Measurements from ENCODE around the gene GABBR2.
"Not testable (repeated sequence)": the region's sequence is repeated elsewhere in the genome, so short reads cannot be mapped to it uniquely, and the experiment has no call there.

Gene GABBR2

GRCh38 chr9:98288881-98289280 is 419.9 kb downstream of the GABBR2 start:
- DNase-seq (ENCODE audit: low read depth), result no peak

GRCh38 chr9:98287384-98287783 is 421.4 kb downstream of the GABBR2 start:
- no peak for DNase-seq (ENCODE audit: low read depth)

DNA sequence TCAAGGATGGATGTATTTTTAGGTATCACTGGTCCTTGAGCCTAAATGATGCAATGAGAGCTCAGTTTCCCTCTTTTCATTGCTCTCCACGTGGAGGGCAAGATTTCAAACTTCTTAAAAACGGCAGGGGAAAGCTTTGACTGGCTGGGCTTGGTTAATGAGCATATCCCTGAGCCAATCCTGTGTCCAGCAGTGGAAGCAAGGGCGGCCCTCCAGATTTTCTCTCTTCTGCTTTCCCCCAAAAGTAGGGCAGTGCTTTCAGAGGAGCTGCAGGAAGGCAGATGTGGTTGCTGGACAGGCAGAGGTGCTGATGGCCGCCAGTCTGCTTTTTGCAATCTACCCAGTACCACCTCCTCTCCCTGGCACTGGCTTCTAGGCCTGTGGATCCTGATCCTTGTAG is 423.3 kb downstream of the GABBR2 start:
- DNase-seq (ENCODE audit: low read depth), result no peak

- no peak for DNase-seq (ENCODE audit: low read depth)
Measured at GRCh38 chr9:98284754-98285153, 424.0 kb downstream of the GABBR2 start.

DNA sequence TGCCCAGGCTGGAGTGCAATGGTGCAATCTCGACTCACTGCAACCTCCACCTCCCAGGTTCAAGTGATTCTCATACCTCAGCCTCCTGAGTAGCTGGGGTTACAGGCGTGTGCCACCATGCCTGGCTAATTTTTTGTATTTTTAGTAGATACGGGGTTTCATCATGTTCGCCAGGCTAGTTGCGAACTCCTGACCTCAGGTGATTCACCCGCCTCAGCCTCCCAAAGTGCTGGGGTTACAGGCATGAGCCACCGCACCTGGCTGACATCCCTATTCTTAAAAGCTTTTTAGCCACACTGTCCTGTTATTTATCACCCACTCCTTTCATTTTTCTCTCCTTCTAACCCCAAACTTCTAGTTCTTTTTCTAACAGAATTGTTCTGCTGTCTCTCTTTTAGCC is 425.6 kb downstream of the GABBR2 start:
- not testable (repeated sequence) for DNase-seq (ENCODE audit: low read depth)

DNA sequence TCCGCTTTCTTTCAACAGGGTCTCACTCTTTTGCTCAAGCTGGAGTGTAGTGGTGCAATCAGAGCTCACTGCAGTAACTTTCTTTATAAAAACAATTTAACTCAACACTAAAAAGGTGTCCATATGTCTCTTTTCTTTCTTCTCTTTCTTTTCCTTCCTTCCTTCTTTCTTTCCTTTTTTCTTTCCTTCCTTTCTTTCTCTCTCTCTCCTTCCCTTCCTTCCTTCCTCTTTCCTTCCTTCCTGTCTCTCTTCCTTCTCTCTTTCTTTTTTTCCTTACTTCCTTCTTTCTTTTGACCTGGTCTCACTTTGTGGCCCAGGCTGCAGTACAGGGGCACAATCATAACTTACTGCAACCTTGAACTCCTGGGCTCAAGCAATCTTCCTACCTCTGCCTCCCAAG is 427.5 kb downstream of the GABBR2 start:
- DNase-seq (ENCODE audit: low read depth), result no peak

GRCh38 chr9:98280574-98280973 is 428.2 kb downstream of the GABBR2 start:
- no peak for DNase-seq (ENCODE audit: low read depth)

DNA sequence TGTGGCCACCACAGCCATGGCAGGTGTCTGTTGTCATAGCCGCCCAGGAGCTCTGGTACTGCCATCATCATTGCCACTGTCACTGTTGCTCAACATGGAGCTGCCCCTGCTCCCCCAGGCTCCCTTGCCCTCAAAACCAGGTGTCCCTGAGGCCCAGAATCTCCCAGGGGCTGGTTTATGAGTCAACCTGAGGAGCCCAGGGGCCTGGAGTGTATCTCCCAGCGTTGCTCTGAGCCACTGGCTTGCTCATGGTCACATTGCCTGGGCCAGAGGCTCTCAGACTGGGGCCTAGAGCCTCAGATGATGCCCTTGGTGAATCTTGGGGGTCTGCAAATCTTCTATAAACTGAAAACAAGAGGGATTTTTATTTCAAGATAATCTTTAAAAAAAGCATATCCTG is 428.6 kb downstream of the GABBR2 start:
- DNase-seq (ENCODE audit: low read depth), result no peak

GRCh38 chr9:98276907-98277469 is 431.7 kb downstream of the GABBR2 start:
- no peak for DNase-seq (ENCODE audit: low read depth)

- DNase-seq (ENCODE audit: low read depth), result no peak
Measured at GRCh38 chr9:98275159-98275558, 433.6 kb downstream of the GABBR2 start.

GRCh38 chr9:98272083-98272482 is 436.7 kb downstream of the GABBR2 start:
- no peak for DNase-seq (ENCODE audit: low read depth)

DNA sequence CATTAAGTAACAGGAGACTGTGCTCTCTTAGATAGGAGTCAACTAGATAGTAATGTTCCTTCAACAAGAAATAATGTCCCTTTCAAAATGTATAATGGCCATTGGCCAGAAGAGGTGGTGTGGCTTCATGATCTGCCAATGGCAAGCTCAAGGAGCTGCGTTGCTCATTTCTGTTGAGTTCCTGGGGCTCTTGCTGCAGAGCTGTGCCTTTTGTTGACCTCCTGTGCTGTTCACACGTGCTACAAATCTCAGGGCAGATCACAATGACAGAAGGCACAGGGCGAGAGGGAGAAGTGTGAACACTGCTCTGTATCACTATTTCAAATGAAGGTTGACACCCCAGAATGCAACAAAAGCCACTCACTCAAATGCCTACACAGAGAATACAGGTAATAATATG is 437.3 kb downstream of the GABBR2 start:
- DNase-seq (ENCODE audit: low read depth), result no peak

DNA sequence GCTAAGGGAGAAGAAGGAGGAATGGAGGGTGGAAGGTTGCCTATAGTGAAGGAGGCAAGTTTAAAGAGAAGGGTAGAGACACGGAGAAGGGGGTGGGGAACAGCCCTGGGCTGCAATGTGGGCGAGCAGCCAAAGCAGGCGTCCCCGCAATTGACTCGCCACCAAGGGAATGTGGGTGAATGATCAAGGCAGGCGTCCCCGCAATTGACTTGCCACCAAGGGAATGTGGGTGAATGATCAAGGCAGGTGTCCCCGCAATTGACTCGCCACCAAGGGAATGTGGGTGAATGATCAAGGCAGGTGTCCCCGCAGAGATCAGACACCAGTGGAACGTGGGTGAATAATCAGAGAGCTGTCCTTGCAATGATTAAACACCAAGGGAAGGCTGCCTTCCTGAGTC is 438.5 kb downstream of the GABBR2 start:
- not testable (repeated sequence) for DNase-seq (ENCODE audit: low read depth)

DNA sequence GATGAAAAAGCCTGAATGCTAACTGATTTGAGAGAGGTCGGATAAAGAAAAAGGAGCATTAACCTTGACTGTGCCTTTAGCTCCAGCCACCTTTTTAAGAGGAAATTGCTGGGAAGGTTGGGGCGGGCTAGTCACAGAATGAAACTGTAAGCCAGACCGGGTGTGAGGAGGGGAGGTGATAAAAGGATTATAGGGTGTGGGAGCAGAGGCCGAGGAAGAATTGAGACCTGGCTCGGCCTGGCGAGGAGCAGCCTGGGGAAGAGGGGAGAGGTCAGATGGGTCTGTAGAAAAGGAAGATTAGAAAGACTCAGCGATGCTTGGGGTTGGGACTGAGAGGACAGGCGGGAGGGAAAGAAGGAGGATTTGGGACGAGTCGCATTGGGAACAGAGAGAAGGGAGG is 439.1 kb downstream of the GABBR2 start:
- not testable (repeated sequence) for DNase-seq (ENCODE audit: low read depth)

GRCh38 chr9:98267556-98267955 is 441.2 kb downstream of the GABBR2 start:
- DNase-seq (ENCODE audit: low read depth), result not testable (repeated sequence)

- no peak for DNase-seq (ENCODE audit: low read depth)
Measured at GRCh38 chr9:98264516-98264915, 444.2 kb downstream of the GABBR2 start.

DNA sequence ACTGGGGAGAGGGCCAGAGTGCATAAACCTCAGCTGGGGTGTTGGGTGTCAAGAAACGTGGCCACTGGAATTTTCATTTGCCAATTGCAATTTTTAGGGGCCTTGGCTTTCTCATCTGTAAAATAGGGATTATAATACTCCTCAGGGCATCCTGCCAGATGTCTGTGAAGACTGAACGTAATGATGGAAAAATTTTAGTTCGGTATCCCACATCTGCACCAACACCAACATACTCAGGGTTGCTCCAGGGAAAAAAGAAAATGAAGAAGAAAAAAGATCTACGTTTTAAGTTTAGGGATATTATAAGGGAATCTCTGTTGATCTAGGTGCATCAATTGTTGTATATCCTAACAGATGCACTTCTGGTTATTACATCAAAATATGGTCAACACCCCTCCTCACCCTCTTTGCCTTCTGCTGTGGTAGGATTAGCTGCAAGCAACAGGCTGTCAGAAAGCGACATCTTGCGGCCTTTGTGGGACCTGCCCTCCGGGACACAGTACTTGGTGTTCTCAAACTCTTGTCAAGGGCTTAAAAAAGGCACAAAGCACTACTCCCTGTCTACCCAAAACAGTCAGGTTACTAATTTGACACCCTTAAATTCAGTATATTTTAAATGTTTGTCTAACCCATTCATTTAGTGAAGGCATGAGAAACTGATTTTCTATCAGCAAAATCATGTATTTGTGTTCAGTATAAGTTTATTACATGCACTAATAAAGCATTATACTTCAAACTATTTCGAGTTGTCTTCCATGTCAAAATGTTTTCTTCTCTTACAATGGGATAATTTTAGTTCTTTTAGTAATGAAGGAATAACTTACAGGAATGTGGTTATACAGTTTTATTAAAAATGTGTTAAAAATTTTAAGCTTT is 445.0 kb downstream of the GABBR2 start:
- DNase-seq (ENCODE audit: low read depth), result peak; percentile 53

DNA sequence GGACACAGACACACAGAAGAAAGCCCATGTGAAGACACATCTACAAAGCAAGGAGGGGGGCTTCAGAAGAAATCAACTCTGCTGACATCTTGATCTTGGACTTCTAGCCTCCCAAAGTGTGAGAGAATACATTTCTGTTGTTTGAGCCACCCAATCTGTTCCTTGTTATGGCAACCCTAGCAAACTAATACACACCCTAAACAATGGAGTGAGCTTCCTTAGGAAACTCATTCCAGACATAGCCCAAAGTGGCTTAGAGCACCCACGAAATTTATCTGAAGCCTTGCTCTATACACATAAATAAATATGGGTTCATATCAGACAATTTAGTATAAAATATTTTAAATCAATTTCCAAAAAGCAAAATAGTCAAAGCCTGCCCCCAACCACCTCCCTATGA is 445.7 kb downstream of the GABBR2 start:
- no peak for DNase-seq (ENCODE audit: low read depth)

DNA sequence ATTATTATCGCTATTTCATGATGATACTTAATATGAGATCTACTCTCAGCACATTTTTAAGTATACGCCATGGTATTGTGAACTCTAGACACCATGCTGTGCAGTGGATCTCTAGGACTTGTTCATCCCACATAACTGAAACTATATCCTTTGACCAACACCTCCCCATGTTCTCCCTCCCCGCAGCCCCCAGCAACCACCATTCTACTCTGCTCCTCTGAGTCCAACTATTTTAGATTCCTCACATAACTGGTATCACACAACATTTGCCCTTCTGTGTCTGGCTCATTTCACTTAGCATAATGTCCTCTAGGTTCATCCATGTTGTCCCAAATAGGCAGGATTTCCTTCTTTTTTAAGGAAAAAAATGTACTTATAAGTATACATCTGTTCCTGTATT is 446.7 kb downstream of the GABBR2 start:
- DNase-seq (ENCODE audit: low read depth), result no peak

GRCh38 chr9:98260635-98261034 is 448.1 kb downstream of the GABBR2 start:
- DNase-seq (ENCODE audit: low read depth), result no peak

GRCh38 chr9:98259791-98260190 is 448.9 kb downstream of the GABBR2 start:
- no peak for DNase-seq (ENCODE audit: low read depth)

DNA sequence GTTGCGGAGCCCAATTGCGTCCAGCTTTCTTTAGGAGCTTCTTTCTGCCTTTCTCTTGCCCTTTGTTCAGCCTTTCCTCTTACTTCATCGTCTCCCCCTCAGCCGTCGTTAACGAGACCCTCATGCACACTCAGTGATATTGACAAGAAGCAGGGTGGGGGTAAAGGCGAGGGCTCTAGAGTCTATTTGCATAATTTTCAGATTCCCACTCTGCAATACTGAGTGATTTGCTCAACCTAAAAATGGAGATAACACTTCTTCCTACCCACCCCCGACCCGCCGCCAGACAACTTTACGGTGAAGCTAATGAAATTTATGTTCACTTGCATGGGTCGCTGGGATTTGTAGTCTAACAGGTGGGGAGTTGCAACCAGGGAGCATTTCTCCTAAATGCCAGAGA is 452.0 kb downstream of the GABBR2 start:
- no peak for DNase-seq (ENCODE audit: low read depth)

DNA sequence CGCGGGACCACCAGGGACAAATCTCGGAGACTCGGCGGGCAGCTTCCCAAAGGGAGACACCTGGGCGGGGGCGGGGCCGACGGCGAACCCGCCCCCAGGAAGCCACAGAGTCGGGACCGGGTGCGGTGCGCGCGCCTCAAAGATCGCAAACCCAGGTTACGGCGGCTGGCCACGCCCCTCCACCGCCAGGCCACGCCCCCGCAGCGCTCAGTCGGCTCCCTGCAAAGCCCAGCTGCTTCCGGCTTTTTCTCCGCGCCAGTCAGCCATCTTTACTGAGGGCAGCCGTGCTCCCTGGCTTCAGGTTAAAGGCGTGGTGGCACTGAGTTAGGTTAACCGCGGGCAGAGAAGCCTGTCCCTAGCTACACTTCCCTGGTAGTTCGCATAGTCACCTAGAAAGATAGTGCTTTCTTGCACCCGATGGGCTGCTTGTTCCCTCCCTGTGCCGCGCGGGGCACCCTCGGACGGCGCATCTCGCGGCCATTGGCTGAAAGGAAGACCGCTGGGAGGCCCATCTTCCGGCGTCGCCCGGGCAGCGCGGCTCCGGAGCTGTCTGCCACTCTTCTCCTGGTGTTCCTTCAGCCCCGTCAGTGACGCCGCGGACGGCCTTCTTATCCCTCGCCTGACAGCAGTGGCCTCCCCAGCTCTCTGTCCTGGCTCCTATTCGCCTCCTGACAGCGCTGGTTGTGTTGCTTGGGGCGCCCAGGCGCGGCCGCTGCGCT is 453.0 kb downstream of the GABBR2 start, which contains the start of gene TBC1D2:
Gene TBC1D2 (minus strand): TSS at position 72 of the 719 bp plus-strand sequence. CDS start 108 bp downstream, outside the sequence.
- peak; percentile 93 for DNase-seq (ENCODE audit: low read depth)
